ENCODE data around the gene C18orf32. TPM values are rescaled to one million over a fixed set of nuclear protein-coding genes. Genes with fewer than 3 reads are reported as not detected.

The C18orf32 gene
- total RNA-seq, 6 donors from 2014 or later, result 17.8 to 68.8 (median 56.5) TPM

DNA sequence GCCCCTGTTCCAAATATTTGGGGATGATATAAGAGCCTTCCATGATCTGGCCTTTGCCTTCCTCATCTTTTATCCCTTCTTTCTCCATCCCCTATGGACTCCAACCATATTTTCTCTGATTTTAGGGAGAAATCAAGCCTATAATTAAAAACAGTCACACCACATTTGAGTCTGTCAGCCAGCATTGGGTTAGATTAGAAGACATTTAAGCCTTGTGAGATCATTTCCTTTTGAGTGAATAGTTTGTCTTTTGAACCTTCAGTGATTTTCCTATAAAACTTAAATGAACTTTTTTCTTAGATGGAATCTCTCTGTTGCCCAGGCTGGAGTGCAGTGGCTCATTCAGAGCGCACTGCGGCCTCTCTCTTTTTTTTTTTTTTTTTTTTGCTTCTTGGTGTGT lies 7.6 kb upstream of the C18orf32 start:
- TF ChIP-seq, protein P1, sequence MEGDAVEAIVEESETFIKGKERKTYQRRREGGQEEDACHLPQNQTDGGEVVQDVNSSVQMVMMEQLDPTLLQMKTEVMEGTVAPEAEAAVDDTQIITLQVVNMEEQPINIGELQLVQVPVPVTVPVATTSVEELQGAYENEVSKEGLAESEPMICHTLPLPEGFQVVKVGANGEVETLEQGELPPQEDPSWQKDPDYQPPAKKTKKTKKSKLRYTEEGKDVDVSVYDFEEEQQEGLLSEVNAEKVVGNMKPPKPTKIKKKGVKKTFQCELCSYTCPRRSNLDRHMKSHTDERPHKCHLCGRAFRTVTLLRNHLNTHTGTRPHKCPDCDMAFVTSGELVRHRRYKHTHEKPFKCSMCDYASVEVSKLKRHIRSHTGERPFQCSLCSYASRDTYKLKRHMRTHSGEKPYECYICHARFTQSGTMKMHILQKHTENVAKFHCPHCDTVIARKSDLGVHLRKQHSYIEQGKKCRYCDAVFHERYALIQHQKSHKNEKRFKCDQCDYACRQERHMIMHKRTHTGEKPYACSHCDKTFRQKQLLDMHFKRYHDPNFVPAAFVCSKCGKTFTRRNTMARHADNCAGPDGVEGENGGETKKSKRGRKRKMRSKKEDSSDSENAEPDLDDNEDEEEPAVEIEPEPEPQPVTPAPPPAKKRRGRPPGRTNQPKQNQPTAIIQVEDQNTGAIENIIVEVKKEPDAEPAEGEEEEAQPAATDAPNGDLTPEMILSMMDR (IDR thresholded peaks at IDR 0.05), result no peak
- no peak for TF ChIP-seq POLR2AphosphoS5 (IDR thresholded peaks at IDR 0.05)
- no peak for TF ChIP-seq POLR2A (IDR thresholded peaks at IDR 0.05)
- TF ChIP-seq EP300 (IDR thresholded peaks at IDR 0.05), result no peak
- H3K27me3 ChIP-seq, result no peaks in the 10 kb centered on the region
- H3K4me3 ChIP-seq, result no peak overlapping the region
- H3K36me3 ChIP-seq, result peaks cover 8 to 17% (median 10%) of the 10 kb centered on the region in 4 donors
- 87 to 93% methylated on average over 2 of the region's 2 CpGs for WGBS, 2 donors
- peaks cover 5 to 20% (median 16%) of the 10 kb centered on the region in 4 donors for H3K4me1 ChIP-seq
- H3K27ac ChIP-seq, result no peak overlapping the region
- no peak for DNase-seq
- H3K9me3 ChIP-seq, result no peaks in the 10 kb centered on the region
- ATAC-seq (ENCODE audit: low FRiP score in 2 of 2), result no peak

DNA sequence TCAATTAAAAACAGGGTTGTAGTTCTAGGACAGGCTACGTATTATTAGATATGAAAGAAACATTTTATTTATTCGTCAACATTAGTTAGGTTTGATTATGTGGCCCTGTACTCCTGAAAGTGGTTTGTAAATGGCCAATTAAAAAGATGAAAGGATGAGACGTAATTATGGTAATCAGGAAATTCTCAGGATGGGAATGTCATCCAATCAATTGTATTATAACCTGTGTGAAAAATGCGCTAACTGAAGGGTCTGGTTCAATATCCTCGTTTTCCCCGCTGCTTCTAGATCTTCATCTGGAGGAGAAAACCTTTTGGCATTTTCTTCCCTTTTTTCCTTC lies 5.6 kb upstream of the C18orf32 start:
- 57 to 63% methylated on average over 6 of the region's 6 CpGs for WGBS, 2 donors
- TF ChIP-seq POLR2A (IDR thresholded peaks at IDR 0.05), result no peak
- TF ChIP-seq, protein P1 (IDR thresholded peaks at IDR 0.05), result no peak
- no peak for TF ChIP-seq POLR2AphosphoS5 (IDR thresholded peaks at IDR 0.05)
- TF ChIP-seq EP300 (IDR thresholded peaks at IDR 0.05), result no peak
- no peaks in the 10 kb centered on the region for H3K27me3 ChIP-seq

DNA sequence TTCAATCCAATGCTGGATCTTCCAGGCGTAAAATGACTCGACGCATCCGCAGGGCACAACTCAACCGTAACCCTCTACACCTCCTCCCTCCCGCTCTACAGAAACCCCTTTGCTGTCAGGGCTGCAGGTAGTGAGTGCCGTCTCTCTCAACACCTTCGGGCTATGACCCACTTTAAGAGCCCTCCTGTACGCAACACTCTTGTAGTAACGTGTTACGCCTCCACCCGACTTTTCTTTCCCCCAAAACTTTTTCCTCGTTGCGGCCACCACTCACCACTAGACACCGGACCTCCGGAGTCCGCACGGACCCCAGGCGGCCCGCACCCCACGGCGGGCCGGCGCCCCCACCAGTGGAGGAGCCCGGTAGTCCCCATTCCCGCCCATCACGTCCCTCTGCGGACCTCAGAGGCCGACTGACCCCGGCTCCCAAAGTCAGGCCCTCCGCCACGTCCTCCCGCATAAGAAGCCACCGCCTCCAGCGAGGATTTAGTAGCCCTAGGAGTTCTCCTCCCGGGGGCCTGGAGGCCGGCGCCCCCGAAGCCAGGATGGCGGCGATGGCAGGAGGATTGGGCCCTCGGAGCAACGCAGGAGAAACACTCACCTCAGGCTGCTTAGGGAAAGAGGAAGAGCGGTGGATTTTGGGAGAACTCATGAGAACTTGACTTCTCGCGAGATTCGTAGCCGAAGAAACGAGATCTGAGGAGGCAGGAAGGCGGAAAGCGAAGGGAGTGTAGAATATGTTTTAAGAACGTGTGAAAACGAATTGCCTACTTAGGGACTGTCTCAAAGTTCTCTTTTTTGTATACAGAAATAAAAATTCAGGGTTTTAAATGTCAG lies 5.0 kb upstream of the C18orf32 start, which contains the start of gene RPL17:
Gene RPL17 (minus strand): TSS at position 609 of the 837 bp plus-strand sequence.
- peak; percentile 97 to 98 for TF ChIP-seq POLR2AphosphoS5 (IDR thresholded peaks at IDR 0.05)
- no peak for TF ChIP-seq EP300 (IDR thresholded peaks at IDR 0.05)
- peak; percentile 78 to 98 (median 92) for TF ChIP-seq POLR2A (IDR thresholded peaks at IDR 0.05)
- H3K27me3 ChIP-seq, result no peaks in the 10 kb centered on the region
- peak within 1 kb of the TSS; percentile 62 to 73 (median 65) for H3K4me3 ChIP-seq
- peak; percentile 95 to 96 for ATAC-seq (ENCODE audit: low FRiP score in 2 of 2)
- H3K27ac ChIP-seq, result peak within 1 kb of the TSS; percentile 87 to 95 (median 90)
- 1% methylated on average over 36 to 53 of the region's 53 CpGs for whole genome bisulfite sequencing, 2 donors
- peaks cover 26 to 36% (median 29%) of the 10 kb centered on the region in 4 donors for H3K36me3 ChIP-seq
- peaks cover 11 to 27% (median 25%) of the 10 kb centered on the region in 4 donors for H3K4me1 ChIP-seq
- H3K9me3 ChIP-seq, result no peaks in the 10 kb centered on the region
- DNase-seq, result peak; percentile 91 to 92

More for the DNA sequence above, 5.6 kb upstream of the C18orf32 start:
- Histone ChIP-seq H3K36me3 (peaks cover 26 to 36% (median 29%) of the 10 kb centered on the region in 4 donors), H3K27ac (no peak overlapping the region), H3K4me1 (peaks cover 6 to 23% (median 21%) of the 10 kb centered on the region in 4 donors), H3K9me3 (no peaks in the 10 kb centered on the region), H3K4me3 (peak overlapping the region in 1 of 4 donors; percentile 73)
- DNase-seq (no peak), ATAC-seq (ENCODE audit: low FRiP score in 2 of 2) (no peak)

DNA sequence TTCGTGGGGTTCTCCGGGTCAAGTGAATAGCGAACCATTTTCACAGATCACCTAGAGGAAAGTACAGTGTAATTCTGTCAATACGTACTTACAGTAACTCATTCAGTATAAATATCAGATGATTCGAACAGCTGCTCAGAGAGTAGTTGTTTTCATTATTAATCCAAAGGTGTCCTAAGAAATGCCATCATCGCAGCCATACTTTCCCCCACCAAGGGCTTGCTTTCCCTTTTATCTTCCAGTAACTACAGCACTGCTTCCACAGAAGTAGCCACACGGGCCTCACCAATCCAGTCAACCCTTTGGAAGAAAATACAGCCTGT lies 4.5 kb upstream of the C18orf32 start:
- peak overlapping the region; percentile 87 to 95 (median 90) for H3K27ac ChIP-seq
- no peaks in the 10 kb centered on the region for H3K9me3 ChIP-seq
- peaks cover 11 to 27% (median 25%) of the 10 kb centered on the region in 4 donors for H3K4me1 ChIP-seq
- H3K4me3 ChIP-seq, result peak overlapping the region; percentile 62 to 73 (median 65)
- no peaks in the 10 kb centered on the region for H3K27me3 ChIP-seq
- TF ChIP-seq EP300 (IDR thresholded peaks at IDR 0.05) (no peak), POLR2A (IDR thresholded peaks at IDR 0.05) (no peak)
- peaks cover 26 to 36% (median 29%) of the 10 kb centered on the region in 4 donors for H3K36me3 ChIP-seq
- DNase-seq, result no peak
- ATAC-seq (ENCODE audit: low FRiP score in 2 of 2), result no peak
- WGBS, 2 donors, result 23 to 26% methylated on average over 7 of the region's 7 CpGs

DNA sequence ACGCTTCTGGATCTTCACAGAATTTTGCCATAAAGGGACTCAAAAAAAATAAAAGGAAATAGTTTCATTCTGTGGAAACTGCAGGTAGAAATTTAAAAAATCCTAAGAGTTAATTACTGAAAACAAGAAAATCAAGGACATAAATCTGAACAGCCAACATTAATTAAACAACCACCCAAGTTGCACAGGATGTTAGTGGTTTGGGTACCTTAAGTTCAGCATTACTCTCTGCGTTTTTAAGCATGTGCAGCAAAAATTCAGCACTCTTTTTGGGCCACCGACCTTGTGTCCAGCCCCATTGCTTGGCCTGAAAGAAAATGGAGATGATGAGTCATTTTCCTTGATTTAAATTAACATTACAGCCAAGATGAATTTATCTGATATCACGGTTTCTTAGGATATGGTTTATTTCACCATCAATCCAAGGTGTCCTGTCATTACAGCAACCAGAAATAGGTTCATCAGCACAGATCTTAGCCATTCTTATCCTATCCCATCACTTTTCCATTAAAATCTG lies 3.3 kb upstream of the C18orf32 start:
- Histone ChIP-seq H3K4me3 (no peak overlapping the region), H3K9me3 (no peaks in the 10 kb centered on the region), H3K4me1 (peaks cover 21 to 38% (median 33%) of the 10 kb centered on the region in 4 donors), H3K36me3 (peaks cover 26 to 36% (median 29%) of the 10 kb centered on the region in 4 donors), H3K27me3 (no peaks in the 10 kb centered on the region), H3K27ac (no peak overlapping the region)
- TF ChIP-seq, protein P1 (IDR thresholded peaks at IDR 0.05), result no peak
- TF ChIP-seq POLR2A (IDR thresholded peaks at IDR 0.05), result no peak
- TF ChIP-seq POLR2AphosphoS5 (IDR thresholded peaks at IDR 0.05), result no peak
- no peak for TF ChIP-seq EP300 (IDR thresholded peaks at IDR 0.05)
- ATAC-seq (ENCODE audit: low FRiP score in 2 of 2) (no peak), DNase-seq (no peak)
- 67 to 71% methylated on average over 4 of the region's 4 CpGs for WGBS, 2 donors

Measured in upper lobe of left lung (tissue), 6 donors.